ENCODE measurements around the gene E2F2.
"Not testable (repeated sequence)": the region's sequence is repeated elsewhere in the genome, so short reads cannot be mapped to it uniquely, and the experiment has no call there.

The E2F2 gene

DNA sequence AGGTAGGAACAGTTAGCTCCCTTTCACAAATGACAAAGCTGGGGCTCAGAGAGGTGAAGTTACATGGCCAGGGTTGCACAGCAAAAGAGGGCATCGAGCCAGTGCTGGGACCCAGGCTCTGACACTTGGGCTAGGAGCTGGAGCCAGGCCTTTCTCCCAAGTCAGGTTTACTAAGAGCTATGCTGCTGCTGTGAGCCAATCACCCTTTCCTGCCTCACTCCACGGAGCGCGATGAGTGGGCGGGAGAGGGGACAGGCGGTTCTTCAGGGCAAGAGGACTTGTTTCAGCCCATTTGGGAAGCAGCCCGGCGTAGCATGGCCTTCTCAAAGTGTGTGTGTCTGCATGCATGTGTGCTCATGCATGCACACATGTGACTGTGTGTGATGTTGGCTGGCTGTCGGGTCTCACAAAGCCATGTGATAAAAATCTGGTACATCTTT is 17.7 kb upstream of the E2F2 start:
- DNase-seq (ENCODE audit: insufficient read length, low spot score), result no peak
- peak; percentile 39 for FAIRE-seq

DNA sequence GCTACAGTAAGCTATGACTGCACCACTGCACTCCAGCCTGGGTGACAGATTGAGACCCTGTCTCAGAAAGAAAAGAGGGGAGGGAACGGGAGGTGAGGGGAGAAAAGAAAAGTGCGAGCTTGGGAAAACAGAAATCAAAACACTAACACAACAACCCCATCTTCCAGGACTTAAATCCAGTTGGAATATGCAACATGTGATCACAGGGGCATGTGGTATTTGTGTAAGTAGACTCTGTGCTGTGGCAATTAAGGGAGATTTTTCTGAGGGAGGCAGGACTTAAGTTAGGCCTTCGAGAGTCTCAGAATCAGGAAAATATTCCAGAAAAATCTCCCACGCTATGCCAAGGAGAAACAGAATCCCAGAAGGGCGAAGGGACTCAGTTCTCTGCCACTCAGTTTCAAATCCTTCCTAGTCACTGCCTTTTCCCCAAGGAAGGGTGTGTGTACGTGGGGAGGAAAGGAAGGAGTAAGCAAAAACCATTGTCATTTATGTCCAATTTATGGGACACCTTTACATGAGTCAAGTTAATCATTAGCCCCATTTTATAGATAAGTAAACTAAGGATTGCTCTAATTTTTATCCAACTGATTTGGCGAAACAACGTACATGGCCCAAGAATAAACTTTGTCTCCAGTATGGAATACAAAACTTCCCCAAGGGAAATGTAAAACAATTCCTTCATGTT is 16.0 kb upstream of the E2F2 start:
- DNase-seq (ENCODE audit: insufficient read length, low spot score) (no peak), FAIRE-seq (no peak)

DNA sequence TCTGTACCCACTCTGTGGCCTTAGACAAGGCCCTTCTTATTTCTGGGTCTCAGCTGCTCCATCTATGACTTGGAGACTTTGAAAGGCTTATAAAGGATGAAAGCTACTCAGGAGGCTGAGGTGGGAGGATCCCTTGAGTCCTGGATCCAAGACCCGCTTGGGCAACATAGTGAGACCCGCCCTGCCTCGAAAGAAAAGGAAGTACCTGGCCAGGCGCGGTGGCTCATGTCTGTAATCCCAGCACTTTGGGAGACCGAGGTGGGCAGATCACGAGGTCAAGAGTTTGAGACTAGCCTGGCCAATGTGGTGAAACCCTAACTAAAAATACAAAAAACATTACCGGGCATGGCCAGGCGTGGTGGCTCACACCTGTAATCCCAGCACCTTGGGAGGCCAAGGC is 14.8 kb upstream of the E2F2 start:
- FAIRE-seq, result no peak

DNA sequence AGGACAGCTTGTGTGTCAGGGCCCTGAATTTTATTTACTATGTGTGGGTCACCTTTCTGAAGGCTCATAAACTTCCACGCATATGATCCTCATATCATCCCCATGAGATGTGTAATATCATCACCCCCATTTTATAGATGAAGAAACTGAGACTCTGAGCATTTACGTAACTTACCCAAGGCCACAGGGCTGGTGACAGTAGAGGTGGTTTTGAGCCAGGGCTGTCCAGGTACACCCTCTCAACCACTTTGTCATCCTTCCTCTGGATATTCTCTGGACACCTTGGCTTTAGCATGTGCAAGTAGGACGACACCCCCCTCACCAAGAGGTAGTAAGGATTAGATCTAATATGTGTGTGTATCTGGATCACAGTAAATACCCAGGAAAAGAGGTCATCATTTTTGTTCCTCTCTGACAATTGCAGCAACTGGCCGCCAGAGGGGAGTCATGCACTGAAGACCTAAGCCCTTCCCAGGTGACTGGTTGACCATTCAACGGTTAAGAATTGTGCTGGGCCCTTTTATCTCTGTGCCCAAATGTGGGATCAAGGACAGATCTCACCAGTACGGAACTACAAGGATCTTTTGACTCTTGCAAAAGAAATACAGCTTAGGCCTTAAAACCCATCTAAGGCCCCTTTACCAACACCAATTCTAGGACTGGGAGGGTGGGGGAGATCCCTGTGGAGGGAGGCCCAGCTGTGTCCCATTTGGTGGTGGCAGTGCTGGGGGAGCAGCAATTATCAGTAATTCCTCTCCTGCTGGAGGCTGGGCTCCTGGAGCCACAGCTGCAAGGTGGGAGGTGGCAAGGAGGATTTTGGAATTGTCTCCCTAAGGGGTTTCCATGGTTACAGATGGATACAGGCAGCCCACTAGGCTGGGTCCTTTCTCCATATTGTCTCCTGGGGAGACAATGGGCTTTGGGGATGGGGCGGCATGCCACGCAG is 13.7 kb upstream of the E2F2 start:
- DNase-seq (ENCODE audit: insufficient read length, low spot score), result no peak
- peak; percentile 93 for FAIRE-seq

More for the DNA sequence above, 14.8 kb upstream of the E2F2 start:
- no peak for DNase-seq (ENCODE audit: insufficient read length, low spot score)

DNA sequence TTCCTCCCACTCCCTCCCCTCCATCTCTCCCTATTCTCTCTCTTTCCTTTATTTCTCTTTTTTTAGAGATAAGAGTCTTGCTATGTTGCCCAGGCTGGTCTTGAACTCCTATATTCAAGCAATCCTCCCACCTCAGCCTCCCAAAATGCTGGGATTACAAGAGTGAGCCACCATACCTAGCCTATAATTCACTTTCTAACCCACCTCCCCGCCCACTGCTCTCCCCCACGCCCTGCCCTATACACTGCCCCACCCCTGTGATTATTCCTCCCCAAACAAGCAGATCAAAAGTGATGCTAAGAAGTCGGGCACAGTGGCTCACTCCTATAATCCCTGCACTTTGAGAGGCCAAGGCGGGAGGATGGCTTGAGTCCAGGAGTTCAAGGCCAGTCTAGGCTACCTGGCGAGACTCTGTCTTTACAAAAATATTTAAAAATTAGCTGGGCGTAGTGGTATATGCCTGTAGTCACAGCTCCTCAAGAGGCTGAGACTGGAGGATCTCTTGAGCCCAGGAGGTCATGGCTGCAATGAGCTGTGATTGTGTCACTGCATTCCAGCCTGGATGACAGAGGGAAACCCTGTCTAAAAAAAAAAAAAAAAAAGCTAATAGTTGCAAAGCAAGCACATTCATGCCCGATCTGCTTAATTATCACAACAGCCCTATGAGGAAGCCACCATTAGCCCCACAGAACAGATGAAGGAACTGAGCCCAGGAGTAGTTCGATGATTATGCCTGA is 12.8 kb upstream of the E2F2 start:
- no peak for DNase-seq (ENCODE audit: insufficient read length, low spot score)
- no peak for FAIRE-seq

DNA sequence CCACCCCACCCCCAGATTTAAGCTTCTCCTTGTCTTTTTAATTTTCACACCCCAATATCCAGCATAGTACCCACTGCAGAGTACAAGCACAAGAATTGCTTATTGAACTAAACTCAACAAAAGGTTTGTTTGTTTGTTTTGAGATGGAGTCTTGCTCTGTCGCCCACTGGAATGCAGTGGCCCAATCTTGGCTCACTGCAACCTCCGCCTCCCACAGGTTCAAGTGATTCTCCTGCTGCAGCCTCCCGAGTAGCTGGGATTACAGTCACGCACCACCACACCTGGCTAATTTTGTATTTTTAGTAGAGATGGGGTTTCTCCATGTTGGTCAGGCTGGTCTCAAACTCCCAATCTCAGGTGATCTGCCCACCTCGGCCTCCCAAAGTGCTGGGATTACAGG is 11.9 kb upstream of the E2F2 start:
- DNase-seq (ENCODE audit: insufficient read length, low spot score); FAIRE-seq: not testable (repeated sequence)

DNA sequence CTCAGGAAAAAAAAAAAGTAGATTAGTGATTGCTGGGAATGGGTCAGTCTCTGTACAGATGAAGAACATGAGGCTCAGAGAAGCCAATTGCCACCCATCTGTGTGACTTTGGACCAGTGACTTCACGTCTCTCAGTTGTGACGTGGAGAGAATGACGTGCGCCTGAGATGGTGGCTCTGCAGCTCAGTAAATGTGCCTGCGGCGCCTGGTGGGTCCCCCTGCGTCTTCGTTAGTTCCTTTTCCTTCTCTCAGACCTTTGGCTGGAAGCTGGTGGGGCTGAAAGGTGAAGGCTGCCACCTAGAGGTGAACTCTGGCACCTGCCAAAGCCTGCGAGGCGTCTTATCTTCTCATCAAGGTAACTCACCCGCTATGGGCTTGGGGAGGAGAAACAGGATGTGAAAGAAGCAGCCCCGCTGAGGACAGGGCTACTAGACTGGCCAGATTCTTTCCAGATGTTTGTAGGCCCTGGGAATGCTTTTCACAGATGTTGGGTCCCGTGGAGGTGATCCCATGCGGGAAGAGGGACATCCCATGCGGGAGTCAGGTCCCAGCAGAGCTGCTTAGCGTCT is 8.7 kb upstream of the E2F2 start:
- peak; percentile 86 for DNase-seq (ENCODE audit: insufficient read length, low spot score)
- FAIRE-seq, result peak; percentile 94

DNA sequence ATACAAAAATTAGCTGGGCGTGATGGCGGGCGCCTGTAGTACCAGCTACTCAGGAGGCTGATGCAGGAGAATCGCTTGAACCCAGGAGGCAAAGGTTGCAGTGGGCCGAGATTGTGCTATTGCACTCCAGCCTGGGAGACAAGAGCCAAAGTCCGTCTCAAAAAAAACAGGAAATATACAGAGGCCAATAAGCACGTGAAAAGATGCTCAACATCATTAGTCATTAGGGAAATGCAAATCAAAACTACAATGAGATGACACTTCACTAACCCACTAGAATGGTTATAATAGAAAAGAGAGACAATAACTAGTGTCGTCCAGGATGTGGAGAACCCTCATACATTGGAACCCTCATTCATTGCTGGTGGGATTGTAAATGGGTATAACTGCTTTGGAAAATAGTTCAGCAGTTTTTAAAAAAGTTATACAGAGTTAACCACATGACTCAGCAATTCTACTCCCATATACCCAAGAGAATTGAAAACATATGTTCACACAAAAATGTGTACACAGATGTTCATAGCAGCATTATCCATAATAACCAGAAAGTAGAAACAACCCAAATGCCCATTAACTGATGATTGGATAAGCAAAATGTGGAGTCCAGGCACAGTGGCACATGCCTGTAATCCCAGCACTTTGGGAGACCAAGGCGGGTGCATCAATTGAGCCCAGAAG is 6.4 kb upstream of the E2F2 start:
- DNase-seq (ENCODE audit: insufficient read length, low spot score) (no peak), FAIRE-seq (no peak)

DNA sequence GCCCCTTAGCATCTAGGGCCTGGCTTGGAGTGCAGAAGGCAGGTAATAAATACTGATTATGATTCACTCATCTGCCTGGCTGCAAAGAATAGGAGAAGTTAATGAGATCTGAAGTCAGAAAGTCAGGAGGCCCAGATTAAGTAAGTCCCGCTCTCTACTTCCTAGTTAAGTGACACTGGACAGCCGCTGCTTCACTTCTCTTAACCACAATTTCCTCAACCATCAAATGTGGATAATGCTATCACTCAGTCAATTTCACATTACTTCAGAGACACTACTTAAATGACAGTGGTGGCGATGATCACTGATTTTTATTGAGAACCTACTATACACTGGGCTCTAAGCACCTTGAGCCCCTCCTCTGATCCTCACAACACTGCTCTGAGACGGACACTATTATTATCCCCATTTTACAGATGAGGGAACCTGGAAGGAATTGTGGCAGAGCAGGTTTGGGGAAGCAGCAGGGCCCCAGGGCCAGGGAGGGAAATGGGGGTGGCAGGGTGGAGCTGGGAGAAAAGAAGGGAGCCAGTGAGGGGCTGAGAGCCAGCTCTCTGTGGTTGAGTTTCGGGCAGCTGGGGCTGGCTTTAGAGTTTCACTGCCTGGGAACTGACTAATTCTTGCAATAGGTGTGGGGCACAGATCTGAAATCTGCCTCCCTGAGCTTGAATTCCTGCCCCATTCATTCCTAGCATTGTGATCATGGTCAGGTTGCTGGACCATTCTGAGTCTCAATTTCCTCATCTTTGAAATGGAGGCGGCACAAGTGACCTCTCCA is 2.4 kb upstream of the E2F2 start:
- no peak for FAIRE-seq
- DNase-seq (ENCODE audit: insufficient read length, low spot score), result no peak

DNA sequence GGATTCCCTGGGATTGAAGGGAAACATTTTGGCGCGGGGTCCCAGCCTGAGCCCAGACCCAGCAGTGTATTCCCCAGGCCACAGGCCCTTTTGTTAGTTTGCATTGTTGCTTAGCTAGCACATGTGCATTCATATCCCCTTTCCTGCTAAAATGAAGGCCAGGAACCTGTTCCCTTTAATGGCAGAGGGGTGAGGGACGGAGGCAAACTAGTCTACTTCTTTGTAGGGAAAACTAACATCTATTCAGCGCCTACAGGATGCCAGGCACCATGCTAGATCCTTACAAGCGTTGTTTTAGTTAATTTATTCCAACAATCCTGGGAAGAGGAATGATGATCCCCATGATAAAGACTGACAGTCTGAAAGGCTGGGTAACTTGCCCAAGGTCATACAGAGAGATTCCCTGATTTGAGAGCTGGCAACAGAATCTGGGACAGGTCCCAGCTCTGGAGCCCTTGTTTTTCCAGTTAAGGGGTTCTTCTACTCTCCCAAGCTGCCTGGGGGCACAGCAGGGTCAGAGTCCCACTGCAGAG is 595 bp upstream of the E2F2 start:
- FAIRE-seq, result peak; percentile 37
- no peak for DNase-seq (ENCODE audit: insufficient read length, low spot score)

DNA sequence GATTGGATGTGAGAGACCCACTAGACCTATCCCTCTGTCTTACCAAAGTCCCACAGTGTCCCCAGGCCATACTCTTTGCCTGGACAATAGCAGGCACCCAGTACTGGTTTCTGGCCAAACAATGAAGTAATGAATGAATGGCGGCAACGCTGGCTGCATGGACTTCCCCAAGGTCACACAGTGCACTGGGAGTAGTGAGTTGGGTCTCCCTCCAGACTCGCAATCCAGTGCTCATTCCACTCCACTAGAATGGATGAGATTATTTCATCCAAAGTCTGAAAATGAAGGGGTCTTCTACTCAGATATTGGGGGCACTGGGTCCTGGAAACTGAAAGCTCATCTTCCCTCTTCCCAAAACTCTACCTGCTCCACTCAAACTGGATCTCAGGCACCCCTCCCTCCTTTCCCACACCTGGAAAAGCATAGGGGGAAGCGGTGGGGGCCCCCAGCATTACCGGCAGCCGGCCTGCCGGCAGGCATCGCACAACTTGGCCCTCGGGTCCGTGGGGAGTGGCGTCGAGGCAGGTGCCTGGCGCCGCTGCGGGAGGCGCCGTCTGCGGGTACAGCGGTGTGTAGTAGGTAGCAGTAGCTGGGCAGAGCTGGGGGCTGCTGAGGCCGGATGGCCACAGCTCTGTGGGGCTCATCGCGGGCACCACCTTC is 816 bp downstream of the E2F2 start:
- FAIRE-seq (no peak), DNase-seq (ENCODE audit: insufficient read length, low spot score) (no peak)

DNA sequence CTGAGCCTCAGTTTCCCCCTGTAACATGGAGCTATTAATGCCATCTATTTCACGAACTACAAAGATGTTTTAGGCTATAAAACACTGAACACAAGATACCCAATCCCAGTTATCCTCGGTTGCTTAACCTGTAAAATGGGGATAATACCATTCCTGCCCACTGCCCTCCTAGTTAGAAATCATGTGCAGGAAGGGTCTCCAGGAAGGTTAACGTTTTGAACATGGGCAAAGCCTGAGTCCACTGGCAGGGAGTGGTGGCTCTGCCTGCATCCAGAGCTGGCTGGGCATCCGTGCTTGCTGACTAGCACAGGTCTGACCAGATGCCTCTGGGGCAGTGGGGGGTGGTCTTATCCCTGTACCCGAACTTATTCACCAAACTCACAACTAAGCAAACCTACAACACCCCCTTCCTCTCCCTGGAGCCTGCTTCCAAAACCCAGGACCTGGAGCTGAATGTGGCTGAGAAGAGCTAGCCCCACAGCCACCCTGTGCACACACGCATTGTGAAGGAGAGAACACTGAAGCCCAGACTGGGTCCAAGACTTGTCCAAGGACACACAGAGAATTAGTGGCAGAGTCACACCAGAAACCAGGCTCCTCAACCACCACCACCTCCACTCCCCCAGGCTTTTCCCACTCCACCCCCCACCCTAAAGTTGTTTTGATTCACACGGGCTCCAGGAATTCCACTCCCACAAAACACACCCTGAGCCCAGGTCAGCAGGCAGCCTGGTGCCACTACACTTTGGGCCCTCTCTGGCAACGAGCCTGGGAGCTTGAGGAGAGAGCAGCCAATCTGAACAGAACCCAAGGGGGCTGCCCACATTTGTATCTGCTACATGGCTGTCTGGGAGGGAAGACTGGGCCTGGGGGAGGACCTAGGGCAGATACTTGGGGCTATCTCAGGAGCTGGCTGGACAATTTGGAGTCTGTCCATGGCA is 1.6 kb downstream of the E2F2 start:
- DNase-seq (ENCODE audit: insufficient read length, low spot score) (no peak), FAIRE-seq (no peak)

DNA sequence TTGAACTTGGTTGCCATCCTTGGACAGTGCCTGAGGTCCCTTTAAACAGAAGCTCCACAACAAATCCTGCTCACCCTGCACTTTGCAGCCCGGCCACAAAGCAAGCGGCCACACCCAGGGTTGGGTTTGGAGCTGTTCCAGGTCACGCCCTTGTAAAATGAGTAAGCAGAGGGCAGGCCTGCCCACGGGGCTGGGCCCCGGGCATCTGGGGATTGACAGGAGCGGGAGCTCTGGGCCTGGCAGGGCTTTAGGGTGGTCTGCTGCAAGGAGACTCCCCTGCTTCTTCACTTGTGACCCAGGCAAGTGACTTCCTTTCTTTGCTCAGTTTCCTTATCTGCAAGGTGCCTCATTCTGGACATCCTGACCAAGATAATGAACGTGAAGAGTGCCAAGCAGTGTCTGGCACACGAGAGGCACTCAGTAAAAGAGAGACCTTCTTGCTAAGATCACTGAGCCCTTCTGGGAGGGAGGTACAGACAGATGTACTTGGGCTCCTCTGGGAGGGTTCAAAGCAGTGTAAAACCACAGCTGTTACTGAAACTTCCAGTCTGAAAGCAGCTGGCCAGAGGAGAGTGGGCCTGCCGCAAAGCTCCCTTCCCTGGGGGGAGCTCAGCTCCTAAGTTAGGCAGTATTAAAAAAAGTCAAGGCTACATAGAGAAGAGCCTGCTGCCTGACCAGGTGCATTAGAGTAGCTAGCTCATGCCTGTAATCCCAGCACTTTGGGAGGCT is 2.6 kb downstream of the E2F2 start:
- peak; percentile 91 for FAIRE-seq
- peak; percentile 59 for DNase-seq (ENCODE audit: insufficient read length, low spot score)

DNA sequence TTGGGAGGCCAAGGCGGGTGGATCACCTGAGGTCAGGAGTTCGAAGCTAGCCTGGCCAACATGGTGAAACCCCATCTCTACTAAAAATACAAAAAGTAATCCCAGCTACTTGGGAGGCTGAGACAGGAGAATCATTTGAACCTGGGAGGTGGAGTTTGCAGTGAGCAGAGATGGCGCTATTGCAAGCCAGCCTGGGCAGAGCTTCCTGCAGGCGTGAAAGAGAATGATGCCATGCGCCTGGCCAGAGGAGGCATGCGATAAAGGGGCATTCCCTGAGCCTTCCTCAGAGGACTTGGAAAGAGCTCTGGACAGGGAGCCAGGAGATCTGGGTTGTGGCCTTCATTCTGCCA is 3.2 kb downstream of the E2F2 start:
- no peak for FAIRE-seq

DNA sequence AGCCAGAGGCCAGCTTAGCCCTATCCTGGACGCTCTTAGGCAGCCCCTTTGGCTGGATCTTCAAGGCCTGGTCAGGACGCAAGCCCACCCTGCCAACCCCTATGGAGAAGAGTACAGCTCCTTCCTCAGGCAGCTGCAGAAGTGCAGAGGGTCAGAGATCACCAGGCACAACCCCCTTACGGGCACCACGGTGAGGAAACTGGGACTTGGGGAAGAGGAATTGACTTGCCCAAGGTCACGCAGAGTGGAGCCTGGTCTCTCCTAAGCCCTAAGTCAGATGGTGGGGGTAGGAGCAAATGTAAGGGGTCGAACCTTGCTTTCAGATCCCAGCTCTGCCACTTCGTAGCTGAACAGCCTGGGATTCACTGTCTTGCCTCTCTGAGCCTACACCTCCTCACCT is 3.7 kb downstream of the E2F2 start:
- no peak for FAIRE-seq

More for the DNA sequence above, 3.2 kb downstream of the E2F2 start:
- DNase-seq (ENCODE audit: insufficient read length, low spot score), result no peak

DNA sequence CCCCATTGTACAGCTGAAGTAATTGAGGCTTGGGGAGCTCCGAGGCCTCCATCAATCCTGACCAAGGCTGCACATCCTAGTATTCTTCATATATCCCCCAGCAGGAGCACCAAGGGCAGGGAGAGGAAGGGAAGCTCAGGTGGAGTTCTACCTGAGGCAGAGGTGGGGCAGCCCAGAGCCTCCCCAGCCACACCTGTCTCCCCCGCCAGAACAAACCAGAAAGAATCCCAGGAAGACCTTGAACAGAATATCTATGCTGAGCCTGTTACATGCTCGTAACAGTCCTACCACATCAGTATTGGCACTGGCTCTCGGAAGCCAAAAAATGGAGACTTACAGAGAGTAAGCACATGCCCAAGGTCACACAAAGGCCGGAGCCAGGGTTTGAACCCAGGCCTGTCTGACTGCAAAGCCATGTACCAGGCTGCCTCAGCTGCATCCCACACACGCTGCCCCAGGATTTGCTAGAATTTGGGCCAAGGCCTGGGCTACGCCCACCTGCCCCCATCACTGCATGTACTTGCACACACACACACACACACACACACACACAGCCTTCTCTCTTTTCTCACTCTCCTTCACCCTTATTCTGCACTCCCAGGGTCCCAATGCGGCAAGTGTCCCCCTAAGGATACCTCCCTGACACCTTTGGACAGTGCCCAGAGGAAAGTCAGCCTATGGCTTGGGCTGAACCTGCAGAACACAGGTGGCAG is 4.5 kb downstream of the E2F2 start:
- FAIRE-seq, result no peak

More for the DNA sequence above, 3.7 kb downstream of the E2F2 start:
- DNase-seq (ENCODE audit: insufficient read length, low spot score), result no peak

More for the DNA sequence above, 4.5 kb downstream of the E2F2 start:
- DNase-seq (ENCODE audit: insufficient read length, low spot score), result no peak

Measured in GM19239 (cell line).